ENCODE measurements around the gene MMS22L. TPM values are rescaled to one million over a fixed set of nuclear protein-coding genes. Genes with fewer than 3 reads are reported as not detected.

Gene MMS22L
- total RNA-seq, 1 donor from 2014 or later: 7.2 TPM

- H3K4me1 ChIP-seq (ENCODE audit: insufficient read depth, low read length): no peaks in the 10 kb centered on the region
- no peak overlapping the region for H3K27ac ChIP-seq (ENCODE audit: low read depth, low read length)
- H3K27me3 ChIP-seq (ENCODE audit: insufficient read depth, low read length): no peaks in the 10 kb centered on the region
- DNase-seq (ENCODE audit: low read depth) (no peak), FAIRE-seq (no peak)
- TF ChIP-seq CTCF (IDR thresholded peaks at IDR 0.05; ENCODE audit: insufficient read depth, low read depth, low read length) (no peak), EZH2 (IDR thresholded peaks at IDR 0.05; ENCODE audit: insufficient read depth, low read length) (no peak)
- no peaks in the 10 kb centered on the region for H3K79me2 ChIP-seq (ENCODE audit: insufficient read depth, low read length)
- H3K27ac Mint-ChIP-seq (ENCODE audit: unreplicated experiment): no peak overlapping the region
- no peak overlapping the region for H3K4me3 ChIP-seq (ENCODE audit: insufficient read depth, low read depth, low read length)
- H3K9me3 Mint-ChIP-seq (ENCODE audit: unreplicated experiment): no peaks in the 10 kb centered on the region
- no peaks in the 10 kb centered on the region for H3K36me3 Mint-ChIP-seq (ENCODE audit: low read depth, unreplicated experiment)
- H3K4me3 Mint-ChIP-seq (ENCODE audit: unreplicated experiment): no peak overlapping the region
- H3K36me3 ChIP-seq (ENCODE audit: insufficient read depth, low read length): no peaks in the 10 kb centered on the region
- no peaks in the 10 kb centered on the region for H4K20me1 ChIP-seq (ENCODE audit: insufficient read depth, low read length)
- H3K9me3 ChIP-seq (ENCODE audit: insufficient read depth, low read depth, low read length): peaks cover 3% of the 10 kb centered on the region
- no peaks in the 10 kb centered on the region for H3K4me1 Mint-ChIP-seq (ENCODE audit: low read depth, unreplicated experiment)
- no peak overlapping the region for H2AFZ ChIP-seq (ENCODE audit: low read depth, low read length)
- no peak overlapping the region for H3K4me2 ChIP-seq (ENCODE audit: low read length)
- no peaks in the 10 kb centered on the region for H3K27me3 Mint-ChIP-seq (ENCODE audit: low read depth, unreplicated experiment)
- no peak overlapping the region for H3K9ac ChIP-seq (ENCODE audit: low read length)
Observed at GRCh38 chr6:97110149-97110548, 172.9 kb downstream of the MMS22L start.

- no peak overlapping the region for H3K27ac Mint-ChIP-seq (ENCODE audit: unreplicated experiment)
- no peaks in the 10 kb centered on the region for H3K4me1 Mint-ChIP-seq (ENCODE audit: low read depth, unreplicated experiment)
- no peak overlapping the region for H3K4me2 ChIP-seq (ENCODE audit: low read length)
- H3K27ac ChIP-seq (ENCODE audit: low read depth, low read length): no peak overlapping the region
- H3K36me3 ChIP-seq (ENCODE audit: insufficient read depth, low read length): no peaks in the 10 kb centered on the region
- no peaks in the 10 kb centered on the region for H3K79me2 ChIP-seq (ENCODE audit: insufficient read depth, low read length)
- TF ChIP-seq CTCF (IDR thresholded peaks at IDR 0.05; ENCODE audit: insufficient read depth, low read depth, low read length) (no peak), EZH2 (IDR thresholded peaks at IDR 0.05; ENCODE audit: insufficient read depth, low read length) (no peak)
- FAIRE-seq (no peak), DNase-seq (ENCODE audit: low read depth) (no peak)
- no peaks in the 10 kb centered on the region for H3K27me3 ChIP-seq (ENCODE audit: insufficient read depth, low read length)
- H3K4me3 Mint-ChIP-seq (ENCODE audit: unreplicated experiment): no peak overlapping the region
- no peak overlapping the region for H3K9ac ChIP-seq (ENCODE audit: low read length)
- H3K9me3 ChIP-seq (ENCODE audit: insufficient read depth, low read depth, low read length): peaks cover 3% of the 10 kb centered on the region
- no peak overlapping the region for H2AFZ ChIP-seq (ENCODE audit: low read depth, low read length)
- H3K4me1 ChIP-seq (ENCODE audit: insufficient read depth, low read length): no peaks in the 10 kb centered on the region
- H3K36me3 Mint-ChIP-seq (ENCODE audit: low read depth, unreplicated experiment): no peaks in the 10 kb centered on the region
- H4K20me1 ChIP-seq (ENCODE audit: insufficient read depth, low read length): no peaks in the 10 kb centered on the region
- no peaks in the 10 kb centered on the region for H3K9me3 Mint-ChIP-seq (ENCODE audit: unreplicated experiment)
- H3K27me3 Mint-ChIP-seq (ENCODE audit: low read depth, unreplicated experiment): no peaks in the 10 kb centered on the region
- H3K4me3 ChIP-seq (ENCODE audit: insufficient read depth, low read depth, low read length): no peak overlapping the region
Observed at GRCh38 chr6:97109444-97109843, 173.6 kb downstream of the MMS22L start.

- H3K4me3 Mint-ChIP-seq (ENCODE audit: unreplicated experiment): no peak overlapping the region
- Histone ChIP-seq H3K27ac (ENCODE audit: low read depth, low read length) (no peak overlapping the region), H3K36me3 (ENCODE audit: insufficient read depth, low read length) (no peaks in the 10 kb centered on the region), H2AFZ (ENCODE audit: low read depth, low read length) (no peak overlapping the region), H3K9ac (ENCODE audit: low read length) (no peak overlapping the region), H3K4me1 (ENCODE audit: insufficient read depth, low read length) (peaks cover 4% of the 10 kb centered on the region), H3K79me2 (ENCODE audit: insufficient read depth, low read length) (no peaks in the 10 kb centered on the region), H3K4me3 (ENCODE audit: insufficient read depth, low read depth, low read length) (no peak overlapping the region), H3K4me2 (ENCODE audit: low read length) (no peak overlapping the region), H3K27me3 (ENCODE audit: insufficient read depth, low read length) (no peaks in the 10 kb centered on the region), H3K9me3 (ENCODE audit: insufficient read depth, low read depth, low read length) (no peaks in the 10 kb centered on the region), H4K20me1 (ENCODE audit: insufficient read depth, low read length) (no peaks in the 10 kb centered on the region)
- no peak for TF ChIP-seq CTCF (IDR thresholded peaks at IDR 0.05; ENCODE audit: insufficient read depth, low read depth, low read length)
- no peak for TF ChIP-seq EZH2 (IDR thresholded peaks at IDR 0.05; ENCODE audit: insufficient read depth, low read length)
- peaks cover 3% of the 10 kb centered on the region for H3K27me3 Mint-ChIP-seq (ENCODE audit: low read depth, unreplicated experiment)
- H3K36me3 Mint-ChIP-seq (ENCODE audit: low read depth, unreplicated experiment): no peaks in the 10 kb centered on the region
- H3K27ac Mint-ChIP-seq (ENCODE audit: unreplicated experiment): no peak overlapping the region
- no peaks in the 10 kb centered on the region for H3K9me3 Mint-ChIP-seq (ENCODE audit: unreplicated experiment)
- DNase-seq (ENCODE audit: low read depth) (no peak), FAIRE-seq (no peak)
- peaks cover 2% of the 10 kb centered on the region for H3K4me1 Mint-ChIP-seq (ENCODE audit: low read depth, unreplicated experiment)
Observed at GRCh38 chr6:97102145-97102790, 180.7 kb downstream of the MMS22L start.
